Right hindlimb (tissue), 1 donor: ENCODE results near the gene EEF1AKMT3.
"Not testable (repeated sequence)": the region's sequence is repeated elsewhere in the genome, so short reads cannot be mapped to it uniquely, and the experiment has no call there.

ENCODE experiments used
- DNase-seq: peaks from one replicate; pipeline ENCODE4 v3.0.0-alpha.2; 2018

EEF1AKMT3 gene

GRCh38 chr12:57766464-57767304, 5.7 kb upstream of the EEF1AKMT3 start, which contains the start of gene CYP27B1:
TSS of gene CYP27B1 (minus strand) at chr12:57767078. CDS start at chr12:57767041, 37 bp downstream.
- peak; percentile 48 for DNase-seq

GRCh38 chr12:57767305-57767698, 5.1 kb upstream of the EEF1AKMT3 start:
- no peak for DNase-seq

GRCh38 chr12:57767876-57768275, 4.5 kb upstream of the EEF1AKMT3 start:
- no peak for DNase-seq

- DNase-seq: no peak
Measured at GRCh38 chr12:57769594-57769993, 2.8 kb upstream of the EEF1AKMT3 start.

- no peak for DNase-seq
Measured at GRCh38 chr12:57770734-57771133, 1.7 kb upstream of the EEF1AKMT3 start.

- peak; percentile 96 for DNase-seq
Measured at GRCh38 chr12:57771236-57771872, 1.1 kb upstream of the EEF1AKMT3 start.

- peak; percentile 98 for DNase-seq
Measured at GRCh38 chr12:57771873-57772428, 463 bp upstream of the EEF1AKMT3 start, which contains the start of gene METTL1. TSS of gene METTL1 (minus strand) at chr12:57772105. CDS start at chr12:57772083, 22 bp downstream.

- not testable (repeated sequence) for DNase-seq
Measured at GRCh38 chr12:57774634-57775033, 2.2 kb downstream of the EEF1AKMT3 start.

- no peak for DNase-seq
Measured at GRCh38 chr12:57775044-57775443, 2.6 kb downstream of the EEF1AKMT3 start.

- no peak for DNase-seq
Measured at GRCh38 chr12:57775563-57776246, 3.3 kb downstream of the EEF1AKMT3 start.

GRCh38 chr12:57776247-57776587, 3.8 kb downstream of the EEF1AKMT3 start:
- DNase-seq: no peak

- no peak for DNase-seq
Measured at GRCh38 chr12:57777367-57777766, 5.0 kb downstream of the EEF1AKMT3 start.

GRCh38 chr12:57777911-57778310, 5.5 kb downstream of the EEF1AKMT3 start:
- DNase-seq: no peak

GRCh38 chr12:57779736-57780135, 7.3 kb downstream of the EEF1AKMT3 start:
- no peak for DNase-seq

- DNase-seq: no peak
Measured at GRCh38 chr12:57780284-57780897, 8.0 kb downstream of the EEF1AKMT3 start.

GRCh38 chr12:57781244-57781643, 8.8 kb downstream of the EEF1AKMT3 start:
- DNase-seq: no peak

GRCh38 chr12:57781801-57782200, 9.4 kb downstream of the EEF1AKMT3 start:
- no peak for DNase-seq

GRCh38 chr12:57782243-57782607, 9.8 kb downstream of the EEF1AKMT3 start:
- no peak for DNase-seq

GRCh38 chr12:57782608-57783465, 10.4 kb downstream of the EEF1AKMT3 start, which contains the start of gene TSFM:
TSS of gene TSFM (plus strand) at chr12:57782787. CDS start at chr12:57782802, 15 bp downstream.
- DNase-seq: peak; percentile 95

- DNase-seq: no peak
Measured at GRCh38 chr12:57783466-57783801, 11.0 kb downstream of the EEF1AKMT3 start.

- DNase-seq: no peak
Measured at GRCh38 chr12:57783861-57784260, 11.4 kb downstream of the EEF1AKMT3 start.

- no peak for DNase-seq
Measured at GRCh38 chr12:57793920-57794319, 21.5 kb downstream of the EEF1AKMT3 start.
